ENCODE results near the gene IL23R. TPM values are rescaled to one million over a fixed set of nuclear protein-coding genes. Genes with fewer than 3 reads are reported as not detected.
"Not testable (repeated sequence)": the region's sequence is repeated elsewhere in the genome, so short reads cannot be mapped to it uniquely, and the experiment has no call there.

IL23R gene
- total RNA-seq, 2 donors from 2014 or later = 0.74 TPM; not detected in 1

DNA sequence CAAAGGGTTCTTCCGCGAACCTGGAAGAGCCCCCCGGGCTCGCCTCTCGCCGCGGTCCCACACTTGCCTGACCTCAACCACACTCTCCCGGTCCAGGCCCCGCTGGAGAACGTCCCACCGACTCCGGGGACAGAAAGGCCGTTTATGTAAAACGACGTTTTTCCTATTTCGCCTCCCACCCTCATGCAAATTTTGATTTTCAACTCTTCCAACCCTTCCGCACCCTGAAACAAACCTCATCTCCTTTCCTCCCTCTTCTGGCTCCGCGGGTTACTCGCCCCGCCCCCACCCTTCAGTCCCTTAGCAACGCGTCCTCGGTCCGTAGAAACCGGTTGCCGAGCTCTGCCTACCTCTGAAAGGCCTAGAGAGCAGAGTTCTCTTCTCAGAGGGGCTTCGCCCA lies 31.6 kb upstream of the IL23R start, which contains the start of gene C1orf141:
Gene C1orf141, minus strand, starts transcription at position 276 of the 400 bp plus-strand sequence. CDS start 7,730 bp downstream, outside the sequence.
- H3K36me3 ChIP-seq = no peaks in the 10 kb centered on the region
- no peaks in the 10 kb centered on the region for H3K4me1 ChIP-seq (replicated peaks)
- no peaks in the 10 kb centered on the region for H3K9me3 ChIP-seq
- H3K4me3 ChIP-seq = no peak within 1 kb of the TSS
- DNase-seq (ENCODE audit: low spot score) = no peak
- no peaks in the 10 kb centered on the region for H3K27me3 ChIP-seq (replicated peaks; ENCODE audit: insufficient read depth)
- TF ChIP-seq POLR2AphosphoS5 (IDR thresholded peaks at IDR 0.05) (no peak), POLR2A (IDR thresholded peaks at IDR 0.05) (no peak)
- TF ChIP-seq, protein P1, sequence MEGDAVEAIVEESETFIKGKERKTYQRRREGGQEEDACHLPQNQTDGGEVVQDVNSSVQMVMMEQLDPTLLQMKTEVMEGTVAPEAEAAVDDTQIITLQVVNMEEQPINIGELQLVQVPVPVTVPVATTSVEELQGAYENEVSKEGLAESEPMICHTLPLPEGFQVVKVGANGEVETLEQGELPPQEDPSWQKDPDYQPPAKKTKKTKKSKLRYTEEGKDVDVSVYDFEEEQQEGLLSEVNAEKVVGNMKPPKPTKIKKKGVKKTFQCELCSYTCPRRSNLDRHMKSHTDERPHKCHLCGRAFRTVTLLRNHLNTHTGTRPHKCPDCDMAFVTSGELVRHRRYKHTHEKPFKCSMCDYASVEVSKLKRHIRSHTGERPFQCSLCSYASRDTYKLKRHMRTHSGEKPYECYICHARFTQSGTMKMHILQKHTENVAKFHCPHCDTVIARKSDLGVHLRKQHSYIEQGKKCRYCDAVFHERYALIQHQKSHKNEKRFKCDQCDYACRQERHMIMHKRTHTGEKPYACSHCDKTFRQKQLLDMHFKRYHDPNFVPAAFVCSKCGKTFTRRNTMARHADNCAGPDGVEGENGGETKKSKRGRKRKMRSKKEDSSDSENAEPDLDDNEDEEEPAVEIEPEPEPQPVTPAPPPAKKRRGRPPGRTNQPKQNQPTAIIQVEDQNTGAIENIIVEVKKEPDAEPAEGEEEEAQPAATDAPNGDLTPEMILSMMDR (IDR thresholded peaks at IDR 0.05) = no peak
- intact Hi-C loops (cut with DNase I) = no loop called here
- 32% methylated on average over 28 of the region's 28 CpGs for WGBS
- H3K27ac ChIP-seq = no peak within 1 kb of the TSS

- TF ChIP-seq POLR2A (IDR thresholded peaks at IDR 0.05) (no peak), POLR2AphosphoS5 (IDR thresholded peaks at IDR 0.05) (no peak)
- Histone ChIP-seq H3K36me3 (no peaks in the 10 kb centered on the region), H3K27me3 (replicated peaks; ENCODE audit: insufficient read depth) (no peaks in the 10 kb centered on the region), H3K4me1 (replicated peaks) (no peaks in the 10 kb centered on the region), H3K9me3 (no peaks in the 10 kb centered on the region), H3K27ac (no peak overlapping the region), H3K4me3 (no peak overlapping the region)
- no peak for DNase-seq (ENCODE audit: low spot score)
- 27% methylated on average over 2 of the region's 2 CpGs for WGBS
- intact Hi-C loops (cut with DNase I) = no loop called here
Observed at GRCh38 chr1:67135354-67135753, 30.9 kb upstream of the IL23R start.

DNA sequence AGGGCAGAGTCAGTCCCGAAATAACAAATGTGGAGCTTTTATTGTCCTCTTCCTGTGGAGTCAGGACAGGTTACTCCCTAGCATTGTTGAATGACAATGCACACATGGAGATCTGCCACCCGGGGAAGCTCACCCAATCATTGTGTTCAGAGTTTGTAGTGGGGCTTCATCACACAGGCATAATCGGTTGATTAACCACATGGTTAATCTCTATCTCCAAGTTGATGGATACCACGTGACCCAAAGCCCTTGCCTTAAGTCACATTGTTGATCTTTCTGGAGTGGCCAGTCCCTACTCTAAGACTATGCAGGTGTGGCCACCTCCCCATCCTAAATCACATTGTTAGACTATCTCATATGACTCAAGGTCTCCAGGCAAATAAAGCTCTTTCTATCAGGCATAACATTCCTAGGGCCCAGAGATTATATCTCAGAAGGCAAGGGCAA lies 28.9 kb upstream of the IL23R start:
- WGBS = 80% methylated on average over 4 of the region's 4 CpGs
- intact Hi-C loops (cut with DNase I) = no loop called here

GRCh38 chr1:67138813-67139499 lies 27.3 kb upstream of the IL23R start:
- 66% methylated on average over 3 of the region's 3 CpGs for WGBS
- no peaks in the 10 kb centered on the region for H3K27me3 ChIP-seq (replicated peaks; ENCODE audit: insufficient read depth)
- H3K36me3 ChIP-seq = no peaks in the 10 kb centered on the region
- H3K9me3 ChIP-seq = no peaks in the 10 kb centered on the region
- DNase-seq (ENCODE audit: low spot score) = no peak
- intact Hi-C loops (cut with DNase I) = no loop called here
- TF ChIP-seq, protein P1 (IDR thresholded peaks at IDR 0.05) = no peak
- TF ChIP-seq POLR2AphosphoS5 (IDR thresholded peaks at IDR 0.05) (no peak), POLR2A (IDR thresholded peaks at IDR 0.05) (no peak)
- no peak overlapping the region for H3K4me3 ChIP-seq
- H3K27ac ChIP-seq = no peak overlapping the region
- no peaks in the 10 kb centered on the region for H3K4me1 ChIP-seq (replicated peaks)

More for the DNA sequence above, 28.9 kb upstream of the IL23R start:
- Histone ChIP-seq H3K36me3 (no peaks in the 10 kb centered on the region), H3K4me1 (replicated peaks) (no peaks in the 10 kb centered on the region), H3K27me3 (replicated peaks; ENCODE audit: insufficient read depth) (no peaks in the 10 kb centered on the region), H3K27ac (no peak overlapping the region), H3K9me3 (no peaks in the 10 kb centered on the region), H3K4me3 (no peak overlapping the region)
- TF ChIP-seq, protein P1 (IDR thresholded peaks at IDR 0.05) = no peak
- DNase-seq (ENCODE audit: low spot score) = no peak

GRCh38 chr1:67140460-67140859 lies 25.8 kb upstream of the IL23R start:
- no peaks in the 10 kb centered on the region for H3K4me1 ChIP-seq (replicated peaks)
- WGBS = 80% methylated on average over 2 of the region's 2 CpGs
- intact Hi-C loops (cut with DNase I) = loop anchor here (10.0 kb wide), 1 partner anchor 86 kb away; the partner anchor contains the start of gene SLC35D1

DNA sequence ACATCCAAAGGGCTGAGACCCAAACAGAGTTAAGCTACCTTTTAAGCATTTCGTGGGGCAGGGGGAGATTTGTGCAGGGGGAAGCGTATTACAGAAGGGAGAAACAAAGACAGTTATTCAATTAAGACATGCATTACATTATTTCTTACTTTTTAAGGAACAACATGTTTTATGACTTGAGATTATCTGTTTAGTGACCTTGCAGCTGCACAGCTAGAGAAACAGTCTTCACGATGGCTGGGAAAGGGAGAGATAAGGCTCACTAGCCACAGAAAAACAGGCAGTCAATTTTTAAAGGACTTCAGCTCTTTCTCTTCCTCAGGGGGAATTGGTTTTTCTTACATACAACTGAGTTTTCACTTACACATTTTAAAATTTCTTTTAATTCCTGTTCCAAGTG lies 24.4 kb upstream of the IL23R start:
- not testable (repeated sequence) for H3K9me3 ChIP-seq; H3K4me3 ChIP-seq; DNase-seq (ENCODE audit: low spot score); H3K27me3 ChIP-seq (replicated peaks; ENCODE audit: insufficient read depth); H3K36me3 ChIP-seq; H3K27ac ChIP-seq; H3K4me1 ChIP-seq (replicated peaks)
- WGBS = 84% methylated on average over 3 of the region's 3 CpGs
- intact Hi-C loops (cut with DNase I) = loop anchor here (10.0 kb wide), 1 partner anchor 87 kb away; the partner anchor contains the start of gene SLC35D1

More at GRCh38 chr1:67140460-67140859, 25.8 kb upstream of the IL23R start:
- Histone ChIP-seq H3K4me3 (no peak overlapping the region), H3K27me3 (replicated peaks; ENCODE audit: insufficient read depth) (no peaks in the 10 kb centered on the region), H3K36me3 (no peaks in the 10 kb centered on the region), H3K9me3 (no peaks in the 10 kb centered on the region), H3K27ac (no peak overlapping the region)
- no peak for DNase-seq (ENCODE audit: low spot score)
- TF ChIP-seq POLR2AphosphoS5 (IDR thresholded peaks at IDR 0.05) (no peak), POLR2A (IDR thresholded peaks at IDR 0.05) (no peak)
- TF ChIP-seq, protein P1 (IDR thresholded peaks at IDR 0.05) = no peak
